Stimulated activated CD8-positive, alpha-beta memory T cell treated with anti-CD3 and anti-CD28 coated beads, Interleukin-15, amount 100 ng/mL, for 4 hours (primary cell): ENCODE measurements around the gene PHYHD1.

Source experiments
- DNase-seq, 2 donors: peaks; one replicate each; pipeline ENCODE4 v3.0.0-alpha.2; 2020; ENCODE audit warnings: low read depth in 2 of 2

The PHYHD1 gene

GRCh38 chr9:128901379-128901778 lies 19.4 kb upstream of the PHYHD1 start:
- DNase-seq: no peak

GRCh38 chr9:128901822-128902221 lies 19.0 kb upstream of the PHYHD1 start:
- DNase-seq: no peak

GRCh38 chr9:128902351-128903078 lies 18.3 kb upstream of the PHYHD1 start:
- peak; percentile 60 to 75 for DNase-seq

GRCh38 chr9:128903079-128903461 lies 17.7 kb upstream of the PHYHD1 start:
- DNase-seq: no peak

GRCh38 chr9:128903871-128904620 lies 16.7 kb upstream of the PHYHD1 start:
- no peak for DNase-seq

- DNase-seq: no peak
Measured at GRCh38 chr9:128905964-128906363, 14.8 kb upstream of the PHYHD1 start.

DNA sequence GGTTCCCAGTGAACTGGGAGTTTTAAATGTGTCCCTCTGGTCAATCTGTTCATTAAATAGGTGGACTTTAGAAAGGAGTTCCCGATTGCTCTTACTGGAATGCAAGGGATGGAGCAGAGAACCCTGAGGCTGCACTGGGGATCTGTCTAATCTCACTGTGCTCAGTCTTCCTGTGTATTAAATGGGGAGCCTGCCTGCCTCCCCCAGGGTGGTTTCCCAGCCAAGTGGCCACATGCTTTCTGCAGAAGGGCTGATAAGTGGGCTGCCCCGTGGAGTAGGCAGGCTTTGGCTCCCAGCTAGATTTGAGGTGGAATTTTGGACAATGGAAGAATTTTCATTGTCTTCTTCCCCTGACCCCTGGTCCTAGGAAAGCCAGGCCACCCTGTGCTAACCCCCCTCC lies 14.0 kb upstream of the PHYHD1 start:
- DNase-seq: no peak

GRCh38 chr9:128908372-128908771 lies 12.4 kb upstream of the PHYHD1 start:
- no peak for DNase-seq

DNA sequence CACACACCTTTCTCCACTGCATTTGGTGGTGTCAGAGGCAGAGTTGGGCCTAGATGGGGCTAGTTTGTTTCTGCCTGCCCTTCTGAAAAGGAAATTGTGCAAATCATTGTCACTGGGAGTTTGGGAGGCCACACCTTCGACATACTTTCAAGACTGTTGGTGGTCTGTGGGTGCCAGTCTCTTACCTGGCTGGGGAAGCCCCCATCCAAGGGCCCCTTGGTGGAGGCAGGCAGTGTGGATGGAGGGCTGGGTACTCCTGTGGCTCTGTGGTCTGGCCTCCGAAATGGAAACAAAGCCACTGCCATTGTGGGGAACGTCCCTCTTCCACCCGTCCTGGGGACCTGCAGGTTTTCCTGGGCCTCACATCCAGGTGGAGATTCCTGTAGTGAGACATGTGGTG lies 10.9 kb upstream of the PHYHD1 start:
- no peak for DNase-seq

DNA sequence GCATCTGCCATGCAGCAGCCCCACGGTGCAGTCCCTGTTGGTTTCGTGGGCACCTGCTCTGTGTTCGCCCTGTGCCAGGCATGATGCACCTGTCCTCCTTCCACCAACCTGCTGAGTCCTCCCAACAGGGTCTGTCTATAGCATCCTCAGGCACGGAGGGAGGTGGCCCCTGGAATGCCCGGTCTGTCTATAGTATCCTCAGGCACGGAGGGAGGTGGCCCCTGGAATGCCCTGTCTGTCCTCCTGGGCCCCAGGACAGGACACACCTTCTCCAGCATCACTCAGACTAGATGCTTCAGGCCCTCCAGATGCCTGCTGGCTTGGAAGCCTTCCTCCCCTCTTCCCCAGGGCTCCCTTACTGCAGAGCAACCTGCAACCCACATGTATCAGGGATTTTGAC lies 9.9 kb upstream of the PHYHD1 start:
- no peak for DNase-seq

GRCh38 chr9:128911529-128912035 lies 9.2 kb upstream of the PHYHD1 start:
- DNase-seq: no peak

GRCh38 chr9:128912270-128912853 lies 8.4 kb upstream of the PHYHD1 start:
- no peak for DNase-seq

DNA sequence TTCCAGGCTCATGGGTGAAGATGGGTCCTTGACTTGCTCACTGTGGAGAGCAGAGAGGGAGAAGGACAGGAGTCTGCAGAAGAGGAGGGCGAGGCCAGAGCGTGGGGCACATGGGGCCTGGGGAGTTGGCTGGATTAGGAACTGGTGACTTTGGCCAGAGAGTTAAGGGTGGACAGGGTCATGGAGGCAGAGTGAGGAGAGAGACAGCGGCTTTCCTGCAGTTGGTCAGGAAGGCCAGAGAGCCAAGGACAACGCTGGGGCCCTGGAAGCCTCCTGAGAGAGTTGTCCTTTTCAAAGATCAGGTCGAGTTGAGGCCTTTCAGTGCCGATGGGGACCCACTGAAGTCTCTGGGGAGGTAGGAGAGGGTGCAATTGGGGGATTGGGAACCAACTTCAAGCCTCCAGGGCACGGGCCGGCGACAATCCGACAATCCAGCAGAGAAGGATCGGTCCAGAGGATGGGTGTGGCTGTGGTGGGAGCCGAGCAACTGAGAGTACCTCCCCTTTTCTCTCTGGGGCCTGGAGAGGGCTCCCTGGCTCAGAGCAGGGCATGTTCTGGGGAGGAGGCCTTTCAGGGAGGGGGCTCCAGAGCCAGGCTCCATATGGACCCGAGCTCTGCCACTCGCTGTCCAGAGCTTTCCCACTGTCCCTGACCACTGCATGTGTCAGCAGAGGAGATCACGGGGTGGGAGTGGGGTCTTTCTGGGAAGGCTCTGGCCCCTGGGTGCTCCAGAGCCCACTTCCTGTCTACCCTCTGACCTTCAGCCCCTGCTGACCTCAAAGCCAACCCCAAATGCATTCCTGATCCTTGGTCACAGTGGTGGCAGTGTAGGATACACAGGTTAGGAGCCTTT lies 7.5 kb upstream of the PHYHD1 start:
- no peak for DNase-seq

DNA sequence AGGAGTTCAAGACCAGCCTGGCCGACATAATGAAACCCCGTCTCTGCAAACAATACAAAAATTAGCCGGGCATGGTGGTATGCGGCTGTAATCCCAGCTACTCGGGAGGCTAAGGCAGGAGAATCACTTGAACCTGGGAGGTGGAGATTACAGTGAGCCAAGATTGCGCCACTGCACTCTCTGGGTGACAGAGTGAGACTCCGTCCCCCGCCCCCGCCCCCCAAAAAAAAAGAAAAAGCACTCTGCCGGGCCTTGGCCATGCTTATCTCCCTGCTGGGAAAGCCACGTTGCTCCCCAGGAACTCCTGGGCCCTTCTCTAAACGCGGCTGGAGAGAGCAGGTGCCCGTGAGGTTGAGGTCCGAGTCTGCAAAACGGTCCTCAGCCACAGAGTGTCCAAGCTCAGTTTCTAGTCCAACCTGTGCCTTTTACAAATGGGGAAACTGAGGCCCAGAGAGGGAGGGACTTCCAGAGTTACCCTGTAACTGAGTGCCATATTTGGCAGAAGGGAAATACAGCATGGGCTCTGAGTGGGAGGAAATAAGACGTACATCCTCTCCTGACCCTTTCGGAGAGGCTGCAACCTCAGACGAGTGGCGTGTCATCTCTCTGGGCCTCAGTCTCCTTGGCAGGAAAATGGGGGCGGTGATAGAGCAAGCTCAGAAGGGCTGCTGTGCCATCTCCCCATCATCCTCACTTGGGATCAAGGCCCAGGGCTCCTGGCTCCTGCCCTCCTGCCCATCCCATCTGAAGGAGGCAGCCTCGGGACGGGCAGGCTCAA lies 6.6 kb upstream of the PHYHD1 start:
- DNase-seq: no peak

GRCh38 chr9:128916204-128916603 lies 4.6 kb upstream of the PHYHD1 start:
- DNase-seq: no peak

DNA sequence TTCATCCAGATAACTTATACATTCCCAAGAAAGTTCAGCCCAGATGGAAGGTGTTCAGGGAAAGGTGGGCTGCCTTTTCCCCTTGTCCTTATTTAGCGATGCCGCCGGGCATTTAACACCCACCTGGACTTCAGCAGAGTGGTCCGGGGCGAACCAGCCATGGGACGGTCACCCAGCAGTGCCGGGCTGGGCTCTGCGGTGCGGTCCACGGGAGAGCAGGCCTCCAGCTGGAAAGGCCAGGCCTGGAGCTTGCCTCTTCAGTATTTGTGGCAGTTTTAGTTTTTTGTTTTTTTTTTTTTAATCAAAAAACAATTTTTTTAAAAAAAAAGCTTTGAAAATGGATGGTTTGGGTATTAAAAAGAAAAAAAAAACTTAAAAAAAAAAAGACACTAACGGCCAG lies 4.0 kb upstream of the PHYHD1 start:
- no peak for DNase-seq

DNA sequence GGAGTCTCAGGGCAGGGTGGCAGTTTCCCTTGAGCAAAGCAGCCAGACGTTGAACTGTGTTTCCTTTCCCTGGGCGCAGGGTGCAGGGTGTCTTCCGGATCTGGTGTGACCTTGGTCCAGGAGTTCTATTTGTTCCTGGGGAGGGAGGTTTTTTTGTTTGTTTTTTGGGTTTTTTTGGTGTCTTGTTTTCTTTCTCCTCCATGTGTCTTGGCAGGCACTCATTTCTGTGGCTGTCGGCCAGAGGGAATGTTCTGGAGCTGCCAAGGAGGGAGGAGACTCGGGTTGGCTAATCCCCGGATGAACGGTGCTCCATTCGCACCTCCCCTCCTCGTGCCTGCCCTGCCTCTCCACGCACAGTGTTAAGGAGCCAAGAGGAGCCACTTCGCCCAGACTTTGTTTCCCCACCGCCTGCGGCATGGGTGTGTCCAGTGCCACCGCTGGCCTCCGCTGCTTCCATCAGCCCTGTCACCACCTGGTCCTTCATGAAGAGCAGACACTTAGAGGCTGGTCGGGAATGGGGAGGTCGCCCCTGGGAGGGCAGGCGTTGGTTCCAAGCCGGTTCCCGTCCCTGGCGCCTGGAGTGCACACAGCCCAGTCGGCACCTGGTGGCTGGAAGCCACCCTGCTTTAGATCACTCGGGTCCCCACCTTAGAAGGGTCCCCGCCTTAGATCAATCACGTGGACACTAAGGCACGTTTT lies 3.5 kb upstream of the PHYHD1 start:
- DNase-seq: no peak

DNA sequence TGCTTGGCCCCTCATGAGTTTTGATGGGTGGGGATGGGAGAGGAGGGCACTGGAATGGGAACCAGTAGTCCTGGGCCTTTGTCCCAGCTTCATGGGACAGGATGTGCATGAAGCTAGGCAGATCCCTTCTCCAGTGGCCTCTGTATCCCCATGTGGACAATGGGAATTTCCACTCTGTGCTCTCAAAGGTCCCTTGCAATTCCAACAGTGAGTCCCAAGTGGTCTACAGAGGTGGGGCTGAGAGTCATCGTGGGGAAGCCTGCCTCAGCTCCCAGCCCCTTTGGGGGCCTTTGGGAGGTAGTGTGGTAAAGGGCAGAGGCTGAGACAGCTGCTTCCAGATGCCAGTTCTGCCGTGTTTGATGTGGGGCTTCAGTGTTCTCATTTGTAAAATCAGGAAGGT lies 1.9 kb upstream of the PHYHD1 start:
- no peak for DNase-seq

- DNase-seq: no peak
Measured at GRCh38 chr9:128919402-128920089, 1.2 kb upstream of the PHYHD1 start.
